NCI-H2196 treated with DMSO at 0.1 percent for 48 hours (cell line): ENCODE measurements around the gene FOSB.

ENCODE experiments used
- DNase-seq: peaks from one replicate; lab custom pipeline; 2025; ENCODE audit not compliant: unreplicated experiment; lab: John Stamatoyannopoulos, UW

FOSB gene

DNA sequence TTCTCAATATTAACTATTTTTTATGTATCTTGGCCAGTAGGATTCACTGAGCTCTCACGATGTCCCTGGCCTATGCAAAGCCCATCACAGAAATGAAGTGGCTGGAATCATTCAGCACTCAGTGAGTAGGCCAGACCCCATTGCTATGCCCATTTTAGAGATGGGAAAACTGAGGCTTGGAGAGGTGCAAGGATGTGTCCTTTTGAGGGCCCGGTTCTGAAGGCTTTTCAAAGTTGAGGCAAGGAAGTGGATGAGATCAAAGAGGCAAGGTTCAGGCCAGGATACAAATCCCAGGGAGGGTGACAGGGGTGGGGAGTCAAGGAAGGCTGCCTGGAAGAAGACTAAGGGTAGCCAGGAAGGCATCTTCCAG, 25.4 kb upstream of the FOSB start:
- DNase-seq, result no peak

- DNase-seq, result no peak
Measured at GRCh38 chr19:45442778-45443461, 24.9 kb upstream of the FOSB start.

DNA sequence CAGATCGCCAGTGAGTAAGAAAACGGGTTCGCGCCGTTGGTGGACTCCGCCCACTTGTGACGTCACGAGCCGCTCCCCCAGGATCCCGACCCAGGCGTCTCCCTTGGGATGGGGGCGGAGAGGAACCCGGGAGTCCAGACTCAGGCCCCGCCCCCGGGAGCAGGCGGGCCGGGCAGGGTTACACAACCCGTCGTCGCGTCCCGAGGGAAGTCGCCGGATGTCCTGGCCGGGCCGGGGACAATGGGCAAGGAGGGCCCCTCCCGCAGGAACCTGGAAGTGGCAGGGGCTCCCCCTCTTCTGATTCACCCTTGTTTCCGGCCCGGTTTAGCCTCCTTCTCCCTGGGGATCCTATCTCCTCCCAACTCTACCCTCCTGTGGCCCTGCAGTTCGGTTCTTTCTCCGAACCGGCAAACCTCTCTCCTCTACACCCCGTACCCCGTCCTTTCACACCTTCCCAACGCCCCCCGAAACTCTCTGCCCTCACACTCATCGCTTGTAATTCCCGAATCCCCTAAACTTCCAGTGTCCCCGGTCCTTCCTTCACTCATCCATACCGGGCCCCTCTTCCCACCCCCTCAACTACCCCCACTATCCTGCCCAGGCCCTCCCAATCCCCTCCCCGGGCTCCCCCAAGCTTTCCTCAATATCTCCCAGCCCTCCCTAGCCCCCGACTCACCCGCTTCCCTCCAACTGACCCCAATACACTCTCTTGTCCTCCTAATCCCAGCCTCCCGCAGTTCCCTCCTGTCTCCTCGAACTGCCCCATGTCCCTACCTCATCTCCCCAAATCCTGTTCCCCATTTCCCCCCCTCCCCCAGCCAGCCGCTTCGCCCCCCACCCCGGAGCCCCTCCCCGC, 24.1 kb upstream of the FOSB start:
- DNase-seq, result peak; percentile 74

GRCh38 chr19:45444318-45445041, 23.3 kb upstream of the FOSB start:
- DNase-seq, result peak; percentile 52

DNA sequence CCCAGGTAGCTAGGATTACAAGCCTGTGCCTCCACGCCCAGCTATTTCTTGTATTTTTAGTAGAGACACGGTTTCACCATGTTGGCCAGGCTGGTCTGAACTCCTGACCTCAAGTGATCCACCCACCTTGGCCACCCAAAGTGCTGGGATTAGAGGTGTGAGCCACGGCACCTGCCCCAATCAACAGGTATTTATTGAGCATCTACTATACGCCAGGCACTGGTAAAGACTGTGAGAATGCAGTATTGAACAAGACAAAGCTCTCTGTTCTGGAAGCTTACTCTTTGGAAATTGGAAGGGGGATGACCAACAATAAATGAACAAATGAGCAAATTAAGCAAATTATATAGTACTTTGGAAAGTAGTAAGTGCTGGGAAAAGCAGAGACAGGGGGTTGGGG, 22.7 kb upstream of the FOSB start:
- DNase-seq, result no peak

DNA sequence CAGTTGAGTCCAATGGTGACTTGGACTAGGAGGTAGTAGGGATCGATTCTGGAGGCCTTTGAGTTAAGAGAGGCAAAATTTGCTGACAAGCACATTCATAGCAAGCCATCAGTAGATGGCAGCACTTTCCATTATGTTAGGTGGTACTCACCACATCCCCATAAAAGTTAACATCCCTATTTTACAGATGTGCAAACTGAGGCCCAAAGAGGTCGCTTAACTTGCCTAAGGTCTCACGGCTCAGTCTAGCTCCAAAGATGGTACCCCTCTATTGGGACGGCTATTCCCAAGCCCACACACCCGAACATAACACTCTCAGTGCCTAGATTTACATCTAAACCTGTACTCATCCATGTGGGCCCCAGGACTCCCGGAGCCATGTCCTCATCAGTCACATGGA, 21.5 kb upstream of the FOSB start:
- DNase-seq, result no peak

DNA sequence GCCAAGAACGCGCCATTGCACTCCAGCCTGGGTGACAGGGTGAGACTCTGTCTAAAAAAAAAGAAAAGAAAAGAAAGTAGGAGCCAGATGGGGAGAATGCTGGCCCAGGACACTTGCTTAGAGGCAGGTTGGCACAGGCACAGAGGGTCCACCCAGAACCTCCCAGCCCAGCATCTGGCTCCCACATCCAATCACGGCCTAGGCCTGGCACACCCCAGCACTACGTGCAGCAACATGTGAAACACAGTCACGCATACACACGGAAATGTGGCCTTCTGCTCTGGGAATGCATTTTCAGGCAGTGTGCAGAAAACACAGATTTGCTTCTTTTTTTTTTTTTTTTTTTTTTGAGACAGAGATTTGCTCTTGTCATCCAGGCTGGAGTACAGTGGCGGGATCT, 20.9 kb upstream of the FOSB start:
- no peak for DNase-seq

DNA sequence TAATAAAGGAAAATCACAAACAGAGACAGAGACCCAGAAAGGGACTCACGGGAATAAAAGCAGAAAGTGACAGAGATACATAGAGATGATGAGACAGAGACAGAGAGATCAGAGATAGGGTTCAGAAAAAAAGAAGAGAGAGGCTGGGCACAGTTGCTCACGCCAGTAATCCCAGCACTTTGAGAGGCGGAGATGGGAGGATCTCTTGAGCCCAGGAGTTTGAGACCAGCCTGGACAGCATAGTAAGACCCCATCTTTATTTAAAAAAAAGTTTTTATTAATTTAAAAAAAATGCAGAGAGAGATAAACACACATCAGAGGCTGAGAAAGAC, 19.4 kb upstream of the FOSB start:
- no peak for DNase-seq

GRCh38 chr19:45448887-45449299, 18.9 kb upstream of the FOSB start:
- DNase-seq, result no peak

DNA sequence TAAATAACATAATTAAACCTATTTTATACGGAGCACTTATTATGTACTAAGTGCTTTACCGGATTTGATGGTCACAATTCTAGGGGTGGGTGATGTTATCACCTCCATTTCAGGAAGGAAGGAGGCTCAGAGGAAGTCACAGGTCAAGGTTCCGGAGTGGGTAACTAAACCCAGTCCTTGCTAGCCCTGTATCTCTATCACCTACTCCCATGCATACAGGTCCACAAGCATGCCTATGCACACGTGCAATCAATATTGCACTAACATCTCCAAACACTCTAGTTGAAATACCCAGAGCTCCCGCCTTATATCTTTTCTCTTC, 17.8 kb upstream of the FOSB start:
- DNase-seq, result no peak

DNA sequence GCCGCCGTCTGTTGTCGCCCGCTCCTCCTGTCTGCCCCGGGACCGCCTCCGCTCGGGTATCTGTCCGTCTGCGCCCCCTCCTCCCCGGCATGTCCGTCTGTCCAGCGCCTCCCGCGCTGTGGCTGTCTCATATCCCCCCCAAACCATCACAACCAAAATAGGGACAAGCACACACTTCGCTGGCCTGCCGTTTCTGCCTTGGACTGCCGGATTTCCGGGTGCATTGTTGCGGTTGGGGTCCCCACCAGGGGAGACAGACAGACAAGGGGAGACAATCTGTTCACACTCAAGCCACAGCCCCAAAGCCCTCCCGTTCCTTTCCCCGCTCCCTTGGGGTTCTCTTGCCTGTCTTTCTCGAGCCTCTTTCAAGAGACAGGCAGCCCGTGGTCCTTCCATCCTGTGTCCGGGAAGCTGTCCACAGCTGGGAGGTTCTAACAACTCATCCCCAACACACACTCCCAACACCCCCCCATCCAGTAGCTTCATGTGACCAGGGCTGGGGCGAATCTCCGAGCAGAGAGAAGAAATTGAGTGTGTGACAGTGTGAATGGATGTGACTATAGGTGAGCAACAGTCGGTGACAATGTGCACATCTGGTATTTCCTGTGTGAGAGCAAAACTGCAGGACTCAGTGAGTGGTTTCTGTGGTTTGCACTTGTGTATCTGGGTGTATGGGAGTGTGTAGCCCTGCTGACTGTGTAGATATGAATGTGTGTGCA, 16.5 kb upstream of the FOSB start:
- no peak for DNase-seq

- DNase-seq, result no peak
Measured at GRCh38 chr19:45451850-45452387, 15.9 kb upstream of the FOSB start.

DNA sequence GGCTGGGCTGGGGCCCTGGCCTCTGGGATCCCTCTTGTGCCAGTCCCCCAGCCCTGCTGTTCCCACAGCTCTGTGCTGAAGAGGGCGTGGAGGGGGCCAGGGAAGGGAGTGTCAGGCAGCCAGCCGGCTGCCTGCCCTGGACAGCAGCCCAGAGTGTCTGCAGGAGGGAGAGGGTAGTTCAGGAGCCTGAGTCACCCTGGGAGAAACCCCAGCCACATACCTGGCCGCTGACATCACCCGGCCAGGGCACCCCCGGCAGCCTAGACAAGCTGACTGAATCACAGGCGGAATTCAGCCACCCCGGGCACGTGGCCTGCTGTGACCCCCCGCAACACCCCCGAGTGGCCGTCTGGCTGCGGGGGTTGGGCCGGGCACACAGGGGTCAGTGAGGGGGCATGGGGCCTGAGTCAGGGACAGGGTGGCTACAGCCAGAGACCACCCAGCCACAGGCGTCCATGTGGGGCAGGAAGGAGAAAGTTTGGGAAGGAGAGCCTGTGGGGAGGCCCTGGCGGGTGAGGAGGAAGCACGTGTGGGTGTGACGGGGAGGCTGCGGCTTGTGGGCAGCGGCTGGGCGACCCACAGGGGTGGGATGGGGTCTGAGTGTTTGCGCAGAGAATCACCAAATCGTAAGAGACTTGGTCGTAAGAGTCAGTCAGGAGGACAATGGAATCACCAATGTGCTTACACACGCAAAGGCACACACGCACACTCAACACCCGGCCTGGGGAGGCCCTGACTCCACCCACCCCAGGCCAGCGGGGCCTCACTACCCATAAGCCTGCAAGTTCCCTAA, 11.9 kb upstream of the FOSB start:
- DNase-seq, result peak; percentile 95

DNA sequence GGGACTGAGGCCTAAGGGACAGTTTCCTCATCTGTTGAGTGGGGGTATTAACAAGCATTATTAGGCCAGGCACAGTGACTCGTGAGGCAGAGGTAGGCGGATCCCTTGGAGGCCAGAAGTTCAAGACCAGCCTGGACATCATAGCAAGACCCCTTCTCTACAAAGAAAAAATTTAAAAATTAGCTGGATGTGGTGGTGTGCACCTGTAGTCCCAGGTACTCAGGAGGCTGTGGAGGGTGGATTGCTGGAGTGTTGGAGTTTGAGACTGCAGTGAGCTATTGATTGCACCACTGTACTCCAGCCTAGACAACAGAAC, 11.3 kb upstream of the FOSB start:
- DNase-seq, result no peak

DNA sequence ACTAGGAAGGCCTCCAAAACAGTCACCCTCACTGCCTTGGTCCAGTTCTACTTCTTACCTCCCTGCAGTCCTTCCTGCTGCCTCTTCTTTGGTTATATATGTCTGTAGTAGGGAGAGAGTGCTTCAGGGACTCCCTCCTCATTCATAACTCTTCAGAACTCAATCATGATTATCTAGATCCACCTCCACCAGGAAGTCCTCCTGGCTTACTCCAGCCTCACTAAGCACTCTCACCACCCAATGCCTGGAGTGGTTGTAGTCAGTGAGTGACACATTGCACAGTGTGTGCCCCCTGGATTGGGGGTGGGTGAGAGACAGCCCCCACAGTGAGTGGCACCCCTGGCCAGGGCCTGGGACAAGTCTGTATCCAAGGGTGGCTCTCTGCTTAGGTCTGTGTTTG, 10.0 kb upstream of the FOSB start:
- DNase-seq, result no peak

DNA sequence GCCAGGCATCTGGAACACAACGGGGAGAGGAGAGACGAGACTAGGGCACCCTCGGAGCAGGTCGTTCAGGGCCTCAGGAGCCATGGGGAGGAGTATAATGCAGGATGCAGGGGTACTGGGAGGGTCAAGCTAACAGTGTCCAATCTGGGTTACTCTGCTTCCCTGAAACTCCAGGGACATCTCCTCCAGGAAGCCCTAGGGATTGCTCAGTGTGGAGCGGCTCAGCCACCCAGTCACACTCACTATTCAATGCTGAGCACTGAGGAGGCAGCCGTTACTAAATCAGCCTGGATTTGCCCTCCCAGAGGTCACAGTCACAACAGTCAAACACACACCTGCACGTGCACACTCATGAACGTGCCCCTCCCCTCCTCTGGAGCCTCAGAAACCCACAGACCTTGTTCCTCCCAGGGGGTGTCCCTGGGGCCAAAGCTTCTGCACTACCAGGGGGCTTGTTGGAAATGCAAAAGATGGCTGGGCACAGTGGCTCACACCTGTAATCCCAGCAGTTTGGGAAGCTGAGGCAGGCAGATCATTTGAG, 6.9 kb upstream of the FOSB start:
- DNase-seq, result no peak

DNA sequence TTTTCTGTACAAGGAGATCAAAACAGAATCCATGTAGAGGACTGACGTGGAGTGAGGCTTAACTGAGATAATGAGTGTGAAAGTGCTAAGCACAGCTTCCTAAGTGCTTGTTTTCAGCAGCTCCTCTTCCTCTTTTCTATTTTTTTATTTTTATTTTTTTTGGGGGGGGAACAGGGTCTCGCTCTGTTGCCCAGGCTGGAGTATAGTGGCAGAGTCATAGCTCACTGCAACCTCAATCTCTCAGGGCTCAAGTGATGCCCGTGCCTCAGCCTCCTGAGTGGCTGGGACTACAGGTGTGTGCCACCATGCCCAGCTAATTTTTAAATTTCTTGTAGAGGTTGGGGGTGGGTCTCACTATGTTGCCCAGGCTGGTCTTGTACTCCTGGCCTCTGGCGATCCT, 5.6 kb upstream of the FOSB start:
- no peak for DNase-seq

DNA sequence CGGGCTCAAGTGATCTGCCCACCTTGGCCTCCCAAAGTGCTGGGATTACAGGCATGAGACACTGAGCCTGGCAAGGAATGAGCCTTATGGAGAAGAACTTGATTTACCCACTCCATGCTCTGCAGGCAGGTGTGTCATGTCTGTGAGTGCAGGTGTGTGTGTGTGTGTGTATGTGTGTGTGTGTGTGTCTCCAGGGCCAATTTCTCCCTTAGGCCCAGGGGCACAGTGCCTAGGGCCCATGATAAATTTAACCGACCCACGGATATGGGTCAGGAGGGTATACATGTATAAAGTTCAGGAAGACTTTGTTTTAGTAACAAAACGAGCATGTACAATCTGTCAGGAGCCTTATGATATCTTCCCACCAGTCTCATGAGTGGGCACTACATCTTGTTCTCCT, 4.6 kb upstream of the FOSB start:
- DNase-seq, result no peak

GRCh38 chr19:45464274-45464673, 3.5 kb upstream of the FOSB start:
- no peak for DNase-seq

DNA sequence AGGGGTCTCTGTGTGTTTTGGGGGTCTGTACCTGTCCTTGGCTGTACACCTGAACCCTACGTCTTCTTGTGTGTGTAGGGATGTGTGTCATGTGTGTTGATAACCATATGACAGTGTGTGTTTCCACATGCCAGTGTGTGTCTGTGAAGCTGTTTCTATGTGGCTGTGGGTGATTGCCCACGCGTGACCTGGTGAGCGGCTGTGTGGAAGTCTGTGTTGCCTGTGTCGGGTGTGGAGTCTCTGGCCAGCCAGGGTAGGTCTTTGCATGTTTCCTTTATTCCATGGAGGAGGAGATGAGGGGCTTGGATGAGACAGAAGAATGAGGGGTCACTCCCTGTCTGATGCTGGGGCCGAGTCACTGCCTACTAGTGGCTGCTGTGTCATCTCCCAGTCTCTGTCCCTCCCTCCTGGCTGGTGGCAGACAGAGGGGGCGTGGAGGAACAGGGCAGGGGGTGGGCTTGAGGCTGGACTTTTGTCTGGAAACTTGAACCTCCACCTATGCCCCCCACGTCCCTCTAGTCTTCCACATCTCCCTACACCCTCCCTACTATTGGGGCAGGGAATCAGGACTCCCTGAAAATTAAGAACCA, 2.8 kb upstream of the FOSB start:
- DNase-seq, result no peak
